HG03280 (cell line): ENCODE measurements around the gene HEXIM1.

Experiments
- ATAC-seq: cut with Tn5 transposase; IDR thresholded peaks from one replicate; pipeline ENCODE4 v1.9.1; 2021; ENCODE audit warnings: mild to moderate bottlenecking, moderate library complexity; ENCODE audit not compliant: unreplicated experiment

Gene HEXIM1

GRCh38 chr17:45128989-45129388 lies 19.3 kb upstream of the HEXIM1 start:
- no peak for ATAC-seq

- ATAC-seq, result no peak
Observed at GRCh38 chr17:45129426-45129939, 18.8 kb upstream of the HEXIM1 start.

- no peak for ATAC-seq
Observed at GRCh38 chr17:45129940-45130680, 18.2 kb upstream of the HEXIM1 start.

- ATAC-seq, result no peak
Observed at GRCh38 chr17:45130681-45131615, 17.3 kb upstream of the HEXIM1 start.

GRCh38 chr17:45131616-45132319 lies 16.5 kb upstream of the HEXIM1 start:
- ATAC-seq, result no peak

DNA sequence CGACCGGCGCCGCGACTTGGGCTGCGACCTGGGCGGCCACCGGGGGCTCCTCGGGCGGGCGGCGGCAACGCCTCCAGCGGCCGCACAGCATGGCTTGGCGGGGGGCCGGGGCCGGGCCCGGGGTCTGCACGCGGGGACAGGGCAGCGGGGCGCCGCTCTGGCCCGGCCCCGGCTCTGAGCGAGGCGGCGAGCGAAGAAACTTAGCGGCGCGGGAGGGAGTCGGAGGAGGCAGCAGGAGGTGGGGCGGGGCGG lies 16.0 kb upstream of the HEXIM1 start, which contains the start of gene PLCD3:
PLCD3 (minus strand) TSS at position 196 of the 252 bp plus-strand sequence; CDS start at position 91, 105 bp downstream.
- ATAC-seq, result no peak

DNA sequence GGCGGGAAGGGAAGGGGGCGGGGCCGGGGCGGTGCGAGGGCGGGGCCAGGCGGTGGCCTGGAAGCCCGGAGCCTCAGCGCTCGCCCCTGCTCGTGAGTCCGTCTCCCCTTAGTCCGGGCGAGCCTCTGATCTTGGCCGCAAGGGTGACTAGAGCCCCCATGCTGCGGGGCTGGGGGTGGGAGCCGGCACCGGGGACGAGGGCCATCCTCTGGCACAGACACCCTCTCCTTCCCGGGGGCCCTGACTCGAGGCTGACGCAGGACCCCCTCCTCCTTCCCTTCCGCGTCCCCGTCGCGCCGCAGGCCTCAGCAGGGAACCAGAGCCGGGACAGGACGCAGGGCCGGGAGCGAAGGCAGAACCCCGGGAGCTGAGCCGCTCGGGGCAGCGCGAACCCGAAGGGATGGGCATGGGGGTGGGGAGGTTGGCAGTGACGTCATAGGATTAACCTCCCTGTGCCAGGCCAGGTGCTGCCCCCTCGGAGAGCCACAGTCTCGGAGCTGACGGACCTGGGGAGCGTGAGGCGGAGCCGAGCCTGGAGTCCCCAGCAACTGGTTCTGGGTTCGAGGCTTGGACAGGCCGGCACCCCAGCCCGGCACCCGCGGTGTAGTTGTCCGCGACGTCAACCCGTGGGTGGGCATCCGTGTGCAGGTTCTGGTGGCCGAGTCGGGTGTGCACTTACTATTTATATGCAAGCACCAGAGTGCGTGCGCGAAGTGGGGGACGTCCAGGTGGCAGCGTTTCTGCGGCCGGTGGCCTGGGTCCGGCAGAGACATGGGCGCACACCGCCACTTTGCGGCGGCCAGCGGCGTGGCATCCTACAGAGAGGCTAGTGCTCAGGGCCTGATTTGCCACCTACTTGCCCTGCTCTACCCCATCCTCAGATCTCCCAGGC lies 15.5 kb upstream of the HEXIM1 start:
- no peak for ATAC-seq

- ATAC-seq, result peak; percentile 77
Observed at GRCh38 chr17:45135192-45135977, 12.9 kb upstream of the HEXIM1 start, which contains the start of gene ACBD4. Gene ACBD4, plus strand, starts transcription at chr17:45135687. Its CDS starts 458 bp downstream, at chr17:45136145.

DNA sequence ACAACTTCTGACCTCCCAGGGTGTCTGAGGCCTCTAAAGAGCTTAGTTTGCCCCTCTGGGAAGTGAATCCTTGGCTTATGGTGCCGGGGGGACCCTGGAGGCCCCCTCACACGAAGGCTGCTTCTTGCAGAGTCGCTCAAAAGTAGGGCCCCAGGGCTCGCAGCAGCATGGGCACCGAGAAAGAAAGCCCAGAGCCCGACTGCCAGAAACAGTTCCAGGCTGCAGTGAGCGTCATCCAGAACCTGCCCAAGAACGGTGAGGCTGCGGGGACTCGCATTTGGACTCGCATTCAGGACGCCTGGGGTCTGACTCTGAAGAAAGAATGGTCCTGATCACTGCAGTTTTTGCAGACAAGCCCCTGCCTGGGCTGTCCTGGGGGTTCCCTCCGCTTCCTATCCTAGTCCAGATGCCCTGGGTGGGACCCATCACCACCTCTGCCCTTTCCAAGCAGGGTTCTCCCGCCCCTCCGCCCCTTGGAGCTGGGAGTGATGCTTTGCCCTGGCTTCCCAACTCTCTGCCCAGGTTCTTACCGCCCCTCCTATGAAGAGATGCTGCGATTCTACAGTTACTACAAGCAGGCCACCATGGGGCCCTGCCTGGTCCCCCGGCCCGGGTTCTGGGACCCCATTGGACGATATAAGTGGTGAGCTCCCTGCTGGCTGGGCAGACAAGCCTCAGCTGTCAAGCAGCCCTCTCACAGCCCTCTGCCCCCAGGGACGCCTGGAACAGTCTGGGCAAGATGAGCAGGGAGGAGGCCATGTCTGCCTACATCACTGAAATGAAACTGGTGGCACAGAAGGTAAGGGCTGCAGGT lies 12.1 kb upstream of the HEXIM1 start:
- ATAC-seq, result no peak

GRCh38 chr17:45136846-45137560 lies 11.3 kb upstream of the HEXIM1 start:
- no peak for ATAC-seq

- ATAC-seq, result no peak
Observed at GRCh38 chr17:45137561-45138305, 10.5 kb upstream of the HEXIM1 start.

- no peak for ATAC-seq
Observed at GRCh38 chr17:45138911-45139532, 9.3 kb upstream of the HEXIM1 start.

DNA sequence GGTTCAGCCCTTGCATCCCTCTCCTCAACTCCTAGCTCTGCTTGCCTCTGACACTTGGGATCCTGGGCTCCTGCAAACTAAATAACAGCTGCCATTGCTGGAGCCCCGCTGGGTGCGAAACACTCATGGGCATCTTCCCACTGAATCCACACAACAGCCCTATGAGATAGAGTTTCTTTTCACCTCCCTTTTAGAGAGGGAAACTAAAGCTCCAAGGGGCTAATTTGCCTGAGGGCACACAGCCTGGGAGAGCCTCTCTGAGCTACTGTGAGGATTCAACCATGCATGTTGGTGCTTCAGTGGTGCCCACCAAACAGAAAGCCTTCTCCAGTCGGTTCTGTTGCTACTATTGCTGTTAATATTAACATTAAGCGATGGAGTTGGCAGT lies 8.7 kb upstream of the HEXIM1 start:
- no peak for ATAC-seq

GRCh38 chr17:45143094-45143670 lies 5.1 kb upstream of the HEXIM1 start:
- ATAC-seq, result no peak

- ATAC-seq, result no peak
Observed at GRCh38 chr17:45143767-45144198, 4.5 kb upstream of the HEXIM1 start.
